H1 (cell line): ENCODE results near the gene CHST11. TPM values are rescaled to one million over a fixed set of nuclear protein-coding genes. Genes with fewer than 3 reads are reported as not detected.

ENCODE experiments used
- CTCF ChIA-PET: fragments of 300-600 bp; sonication (Branson Sonifier 250); formaldehyde crosslinking; loops from one replicate; lab custom pipeline; 2021; ENCODE audit not compliant: partially characterized antibody; lab: Charles Lee
- POLR2A ChIA-PET: fragments of 300-600 bp; sonication (Branson Sonifier 250); formaldehyde crosslinking; loops from one replicate; lab custom pipeline; 2021; ENCODE audit warnings: inconsistent platforms; ENCODE audit not compliant: partially characterized antibody; lab: Charles Lee
- DNase-seq, 2 experiments: peaks; one replicate each; pipeline versions ENCODE4 v3.0.0 to v3.0.0-alpha.2; 2010 to 2022; ENCODE audit warnings: low spot score in 2 of 2, low read depth in 1 of 2, mixed read lengths in 1 of 2
- FAIRE-seq: peaks from 2 replicates; lab custom pipeline; 2011; peaks lifted over from hg19 to GRCh38; lab: Jason Lieb, UNC
- H2AFZ ChIP-seq: 2 replicates; pipeline ENCODE4 v1.8.1; 2012; ENCODE audit warnings: low read length, inconsistent platforms
- H2AK5ac ChIP-seq: 2 replicates; pipeline ENCODE4 v1.6.1; 2013; ENCODE audit warnings: low read depth, low read length
- H2BK120ac ChIP-seq: replicated peaks from 2 replicates; pipeline ENCODE3; 2013; ENCODE audit warnings: low read depth, low read length, inconsistent platforms
- H2BK12ac ChIP-seq: 2 replicates; pipeline ENCODE4 v1.6.1; 2013; ENCODE audit warnings: low read depth, low read length
- H2BK15ac ChIP-seq: 2 replicates; pipeline ENCODE4 v1.6.1; 2013; ENCODE audit warnings: low read length
- H2BK20ac ChIP-seq: 2 replicates; pipeline ENCODE4 v1.6.1; 2013; ENCODE audit warnings: low read length
- H2BK5ac ChIP-seq: 2 replicates; pipeline ENCODE4 v1.6.1; 2013; ENCODE audit warnings: low read depth, low read length
- H3K14ac ChIP-seq: 2 replicates; pipeline ENCODE4 v1.6.1; 2013; ENCODE audit warnings: inconsistent platforms; ENCODE audit not compliant: insufficient read length
- H3K18ac ChIP-seq: 2 replicates; pipeline ENCODE4 v1.6.1; 2013; ENCODE audit warnings: low read length; ENCODE audit errors: extremely low read depth
- H3K23ac ChIP-seq: 2 replicates; pipeline ENCODE4 v1.6.1; 2013; ENCODE audit warnings: inconsistent platforms; ENCODE audit not compliant: insufficient read length
- H3K23me2 ChIP-seq: 2 replicates; pipeline ENCODE4 v1.6.1; 2013; ENCODE audit warnings: low read depth, low read length
- H3K27ac ChIP-seq: 2 replicates; pipeline ENCODE4 v1.6.1; 2011; ENCODE audit warnings: low read depth, low read length, inconsistent platforms
- H3K27me3 ChIP-seq, 4 experiments: replicated peaks in 1 of 4; 1 replicate in 1 of 4; 2 replicates in 3 of 4; pipeline versions ENCODE4 v1.6.1 to v1.8.1; 2011 to 2013; ENCODE audit warnings: low read length in 3 of 4, mild to moderate bottlenecking in 3 of 4, inconsistent platforms in 2 of 4, mixed read lengths in 2 of 4, moderate library complexity in 1 of 4; ENCODE audit not compliant: control insufficient read depth in 3 of 4, insufficient read depth in 3 of 4; ENCODE audit errors: extremely low read depth in 1 of 4
- H3K36me3 ChIP-seq, 4 experiments: 2 replicates each; pipeline versions ENCODE4 v1.6.1 to v1.8.1; 2011 to 2013; ENCODE audit warnings: mild to moderate bottlenecking in 4 of 4, low read length in 3 of 4, moderate library complexity in 2 of 4, control low read depth in 1 of 4, inconsistent platforms in 1 of 4; ENCODE audit not compliant: insufficient read depth in 4 of 4, control insufficient read depth in 2 of 4
- H3K4ac ChIP-seq: replicated peaks from 2 replicates; pipeline ENCODE3; 2013; ENCODE audit warnings: low read length, low read depth, mixed read lengths, inconsistent platforms; ENCODE audit not compliant: insufficient read length
- H3K4me1 ChIP-seq, 4 experiments: replicated peaks in 1 of 4; 1 replicate in 1 of 4; 2 replicates in 3 of 4; pipeline versions ENCODE4 v1.6.1 to v1.8.1; 2011 to 2013; ENCODE audit warnings: low read length in 3 of 4, inconsistent platforms in 2 of 4, mixed read lengths in 1 of 4; ENCODE audit not compliant: insufficient read depth in 4 of 4, control insufficient read depth in 3 of 4
- H3K4me2 ChIP-seq, 2 experiments: 2 replicates each; pipeline versions ENCODE4 v1.6.1 to v1.8.1; 2011 to 2013; ENCODE audit warnings: low read depth in 2 of 2, low read length in 2 of 2, control low read depth in 1 of 2, inconsistent platforms in 1 of 2, mild to moderate bottlenecking in 1 of 2; ENCODE audit not compliant: insufficient read depth in 1 of 2
- H3K4me3 ChIP-seq, 4 experiments: fragments of 200-600, 300-600 bp in 1 of 4; sonication (generic), shearing (Covaris generic), sonication (Bioruptor Twin) in 1 of 4; 2 replicates each; pipeline versions ENCODE4 v1.5.1 to v1.8.1; 2011 to 2016; ENCODE audit warnings: low read length in 4 of 4, low read depth in 3 of 4, control low read depth in 2 of 4, inconsistent platforms in 2 of 4, mild to moderate bottlenecking in 2 of 4, mixed read lengths in 1 of 4, moderate library complexity in 1 of 4; ENCODE audit not compliant: insufficient read depth in 2 of 4; ENCODE audit errors: extremely low read depth in 1 of 4
- H3K56ac ChIP-seq: replicated peaks from 2 replicates; pipeline ENCODE3; 2013; ENCODE audit warnings: low read depth, mild to moderate bottlenecking, mixed read lengths, low read length, inconsistent platforms; ENCODE audit not compliant: insufficient read length
- H3K79me1 ChIP-seq: 2 replicates; pipeline ENCODE4 v1.6.1; 2013; ENCODE audit warnings: low read depth, low read length, control low read depth
- H3K79me2 ChIP-seq, 2 experiments: 2 replicates each; pipeline versions ENCODE4 v1.6.1 to v1.8.1; 2012 to 2013; ENCODE audit warnings: low read length in 2 of 2, mild to moderate bottlenecking in 2 of 2, inconsistent platforms in 1 of 2; ENCODE audit not compliant: insufficient read depth in 2 of 2, control insufficient read depth in 1 of 2
- H3K9ac ChIP-seq, 4 experiments: replicated peaks in 1 of 4; 1 replicate in 1 of 4; 2 replicates in 3 of 4; pipeline versions ENCODE4 v1.6.1 to v1.8.1; 2011 to 2013; ENCODE audit warnings: low read depth in 3 of 4, low read length in 3 of 4, control low read depth in 2 of 4, mild to moderate bottlenecking in 2 of 4, moderate library complexity in 2 of 4, inconsistent platforms in 1 of 4; ENCODE audit errors: extremely low read depth in 1 of 4
- H3K9me3 ChIP-seq, 2 experiments: 2 replicates each; pipeline versions ENCODE4 v1.6.1 to v1.8.1; 2012 to 2013; ENCODE audit warnings: mild to moderate bottlenecking in 2 of 2, moderate library complexity in 2 of 2, control low read depth in 1 of 2, inconsistent platforms in 1 of 2, low read depth in 1 of 2, low read length in 1 of 2, mixed read lengths in 1 of 2; ENCODE audit not compliant: insufficient read depth in 2 of 2
- H4K20me1 ChIP-seq, 2 experiments: replicated peaks in 1 of 2; 2 replicates each; pipeline versions ENCODE3 to v1.8.1; 2011 to 2013; ENCODE audit warnings: inconsistent platforms in 2 of 2, low read length in 2 of 2, mild to moderate bottlenecking in 1 of 2; ENCODE audit not compliant: insufficient read depth in 2 of 2, control insufficient read depth in 1 of 2
- H4K5ac ChIP-seq: 2 replicates; pipeline ENCODE4 v1.6.1; 2013; ENCODE audit warnings: low read length, low read depth, mixed read lengths, inconsistent platforms; ENCODE audit not compliant: insufficient read length
- H4K8ac ChIP-seq: 2 replicates; pipeline ENCODE4 v1.8.0; 2013; ENCODE audit warnings: mild to moderate bottlenecking, moderate library complexity, low read length, inconsistent platforms; ENCODE audit not compliant: insufficient read depth; ENCODE audit errors: extremely low read depth
- H4K91ac ChIP-seq: replicated peaks from 2 replicates; pipeline ENCODE3; 2013; ENCODE audit warnings: low read length, mixed read lengths, inconsistent platforms; ENCODE audit not compliant: insufficient read length
- CTBP2 ChIP-seq: IDR thresholded peaks from 2 replicates; pipeline ENCODE4 v1.7.0; 2011; ENCODE audit warnings: borderline replicate concordance, mild to moderate bottlenecking, moderate library complexity, mixed read lengths, low read length; ENCODE audit not compliant: insufficient read depth, insufficient read length
- EP300 ChIP-seq, 2 experiments: IDR thresholded peaks; 1 replicate in 1 of 2; 2 replicates in 1 of 2; pipeline ENCODE4 v1.6.1; 2011 to 2012; ENCODE audit warnings: low read depth in 2 of 2, low read length in 2 of 2, mild to moderate bottlenecking in 2 of 2, borderline replicate concordance in 1 of 2, inconsistent platforms in 1 of 2, moderate library complexity in 1 of 2
- EZH2 ChIP-seq: fragments of 200-600 bp; sonication (generic); IDR thresholded peaks from 2 replicates; pipeline ENCODE4 v1.7.1; 2012; ENCODE audit warnings: low read depth, mild to moderate bottlenecking, moderate library complexity, low read length, inconsistent platforms; ENCODE audit not compliant: severe bottlenecking
- JUND ChIP-seq: IDR thresholded peaks from 2 replicates; pipeline ENCODE4 v1.6.1; 2011; ENCODE audit warnings: mild to moderate bottlenecking, improper control_type of control experiment, low read length
- NRF1 ChIP-seq: IDR thresholded peaks from 2 replicates; pipeline ENCODE4 v1.6.1; 2011; ENCODE audit warnings: mild to moderate bottlenecking, low read depth, low read length, improper control_type of control experiment
- POLR2A ChIP-seq, 2 experiments: IDR thresholded peaks; 1 replicate in 1 of 2; 2 replicates in 1 of 2; pipeline ENCODE4 v1.6.1; 2011; ENCODE audit warnings: low read depth in 2 of 2, low read length in 2 of 2, mild to moderate bottlenecking in 2 of 2; ENCODE audit errors: control extremely low read depth in 1 of 2
- RNF2 ChIP-seq: fragments of 200-900, 300-1000 bp; sonication (generic); IDR thresholded peaks from 2 replicates; pipeline ENCODE4 v1.7.1; 2016; ENCODE audit warnings: borderline replicate concordance, low read depth, mild to moderate bottlenecking, antibody characterized with exemption, low read length; ENCODE audit not compliant: poor library complexity, severe bottlenecking; ENCODE audit errors: missing control alignments
- SAP30 ChIP-seq: fragments of 300-600 bp; sonication (generic); IDR thresholded peaks from 2 replicates; pipeline ENCODE4 v1.7.1; 2012; ENCODE audit warnings: low read length, moderate library complexity, mild to moderate bottlenecking, inconsistent platforms; ENCODE audit not compliant: insufficient read depth, insufficient replicate concordance
- TCF12 ChIP-seq: IDR thresholded peaks from 2 replicates; pipeline ENCODE4 v1.6.1; 2011; ENCODE audit warnings: low read depth, mild to moderate bottlenecking, low read length
- ZNF274 ChIP-seq: IDR thresholded peaks from 2 replicates; pipeline ENCODE4 v1.7.0; 2012; ENCODE audit warnings: low read length, borderline replicate concordance; ENCODE audit errors: extremely low read depth
- WGBS, 2 experiments: shearing (Covaris generic) in 1 of 2; methylation state at CpG; one replicate each; pipeline versions ENCODE4 v1.1.6 to v1.1.7; 2013 to 2015; ENCODE audit warnings: low lambda C conversion rate in 2 of 2, mixed read lengths in 2 of 2, inconsistent platforms in 1 of 2, low coverage in 1 of 2, missing lambda C conversion rate in 1 of 2; ENCODE audit not compliant: insufficient replicate concordance in 2 of 2, insufficient coverage in 1 of 2, insufficient read length in 1 of 2; ENCODE audit errors: extremely low coverage in 1 of 2, missing lambda C conversion rate in 1 of 2; 5-methylcytosine and 5-hydroxymethylcytosine counted together
- polyA plus RNA-seq, 7 experiments: library from polyadenylated mRNA; depleted of rRNA in 3 of 7; stranded (reverse) in 5 of 7; unstranded in 2 of 7; fragments of >200 nt in 5 of 7; fragments of 200-250 nt in 2 of 7; gene quantifications; 1 replicate in 5 of 7; 2 replicates in 1 of 7; 4 replicates in 1 of 7; pipeline versions ENCODE4 v1.2.1 to v1.2.3, GENCODE V29; 2011 to 2013; ENCODE audit warnings: missing spikeins in 2 of 7, mixed read lengths in 2 of 7
- total RNA-seq: library from RNA; stranded (reverse); fragmentation: NEBNext Ultra II Directional; extraction: Animal tissue kit (Norgen Biotek cat#: 25700); gene quantifications from 2 replicates; pipeline ENCODE4 v1.2.1, GENCODE V29; 2021
- TF ChIP-seq, protein P1 (sequence below): IDR thresholded peaks from 2 replicates; pipeline ENCODE4 v1.6.1; 2012; ENCODE audit warnings: inconsistent platforms

The CHST11 gene
- total and polyA plus RNA-seq, 2 of the 8 experiments (the other 6 are each of a cell fraction or from before 2014, with no cell fraction given) = 14.4 to 20.8 TPM

DNA sequence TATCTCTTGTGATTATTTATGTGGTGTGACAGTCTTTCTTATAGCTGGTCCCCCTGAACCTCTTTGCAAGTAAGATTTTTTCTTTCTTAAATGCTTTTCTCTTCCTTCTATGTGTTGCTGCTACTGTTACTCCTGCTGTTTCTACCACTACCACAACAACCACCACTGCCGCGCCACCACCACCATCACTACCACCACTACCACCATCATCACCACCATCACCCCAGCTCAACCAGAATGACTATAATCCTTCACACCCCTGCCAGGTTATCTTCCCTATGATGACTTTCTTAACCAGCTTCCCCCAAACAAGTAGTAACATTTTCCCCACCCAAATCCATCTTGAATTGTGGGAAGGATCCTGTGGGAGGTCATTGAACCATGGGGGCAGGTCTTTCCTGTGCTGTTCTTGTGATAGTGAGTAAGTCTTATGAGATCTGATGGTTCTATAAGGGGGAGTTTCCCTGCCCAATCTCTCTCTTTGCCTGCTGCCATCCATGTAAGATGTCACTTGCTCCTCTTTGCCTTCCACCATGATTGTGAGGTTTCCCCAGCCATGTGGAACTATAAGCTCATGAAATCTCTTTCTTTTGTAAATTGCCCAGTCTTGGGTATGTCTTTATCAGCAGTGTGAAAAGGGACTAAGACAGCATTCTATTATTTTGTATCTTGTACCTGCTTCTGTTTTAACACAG, 52.2 kb downstream of the CHST11 start:
- H2BK5ac ChIP-seq = no peak overlapping the region
- H4K20me1 ChIP-seq = peaks cover 0 to 9% of the 10 kb centered on the region in 2 experiments
- H3K56ac ChIP-seq = no peak overlapping the region
- no peak for FAIRE-seq
- H3K14ac ChIP-seq = no peak overlapping the region
- no peak overlapping the region for H4K91ac ChIP-seq
- no peak overlapping the region for H4K8ac ChIP-seq
- 90% methylated on average over 2 of the region's 2 CpGs; no CpG with 5 or more reads in 1 of the 2 experiments for WGBS, 2 experiments
- H2BK15ac ChIP-seq = no peak overlapping the region
- H3K23me2 ChIP-seq = peaks cover 3% of the 10 kb centered on the region; the same call in 1 of the 2 replicates
- H2BK20ac ChIP-seq = no peak overlapping the region
- 0 out of 2 replicates have a peak, but pooled peaks cover 2% of the 10 kb centered on the region for H3K79me1 ChIP-seq
- no peak overlapping the region for H4K5ac ChIP-seq
- POLR2A ChIA-PET = interaction anchor here (1.5 kb wide), 1 partner anchor 52 kb away, joined by 4 read pairs; the partner anchor contains the start of gene CHST11
- CTCF ChIA-PET = interaction anchor here (0.6 to 1.0 kb wide), 3 partner anchors 9 to 683 kb away, joined by 3 to 7 read pairs (median 4); no protein-coding TSS in a partner anchor
- H3K4me2 ChIP-seq = no peak overlapping the region
- H3K4me3 ChIP-seq = no peak overlapping the region
- H2AK5ac ChIP-seq = no peak overlapping the region
- DNase-seq = no peak
- no peak overlapping the region for H3K9ac ChIP-seq
- no peak overlapping the region for H3K4ac ChIP-seq
- H3K23ac ChIP-seq = no peak overlapping the region
- H3K79me2 ChIP-seq = peaks cover 0 to 2% of the 10 kb centered on the region in 2 experiments; a peak in 1 of 4 replicates
- no peak overlapping the region for H2BK120ac ChIP-seq
- H3K18ac ChIP-seq = no peak overlapping the region
- H3K9me3 ChIP-seq = no peaks in the 10 kb centered on the region
- H3K4me1 ChIP-seq = peaks cover 9 to 24% (median 14%) of the 10 kb centered on the region in 4 experiments; a peak in 6 of 7 replicates
- H3K36me3 ChIP-seq = no peaks in the 10 kb centered on the region
- no peaks in the 10 kb centered on the region for H3K27me3 ChIP-seq
- H2AFZ ChIP-seq = no peak overlapping the region
- no peak overlapping the region for H2BK12ac ChIP-seq
- no peak overlapping the region for H3K27ac ChIP-seq
- TF ChIP-seq EP300 (IDR thresholded peaks at IDR 0.05; ENCODE audit: borderline replicate concordance in 1 of 2, low read depth in 2 of 2, low read length in 2 of 2) (no peak), NRF1 (no peak), SAP30 (no peak), EZH2 (no peak), TCF12 (no peak), POLR2A (IDR thresholded peaks at IDR 0.05; ENCODE audit: control extremely low read depth in 1 of 2, low read depth in 2 of 2, low read length in 2 of 2) (no peak), RNF2 (no peak), CTBP2 (no peak), ZNF274 (no peak), JUND (no peak)
- TF ChIP-seq, protein P1, sequence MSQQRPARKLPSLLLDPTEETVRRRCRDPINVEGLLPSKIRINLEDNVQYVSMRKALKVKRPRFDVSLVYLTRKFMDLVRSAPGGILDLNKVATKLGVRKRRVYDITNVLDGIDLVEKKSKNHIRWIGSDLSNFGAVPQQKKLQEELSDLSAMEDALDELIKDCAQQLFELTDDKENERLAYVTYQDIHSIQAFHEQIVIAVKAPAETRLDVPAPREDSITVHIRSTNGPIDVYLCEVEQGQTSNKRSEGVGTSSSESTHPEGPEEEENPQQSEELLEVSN = no peak
